Measurements from ENCODE around the gene HIP1. TPM values are rescaled to one million over a fixed set of nuclear protein-coding genes. Genes with fewer than 3 reads are reported as not detected.
"Not testable (repeated sequence)": the region's sequence is repeated elsewhere in the genome, so short reads cannot be mapped to it uniquely, and the experiment has no call there.

HIP1 gene
- polyA plus RNA-seq, 6 donors from 2014 or later: 2.5 to 7.8 (median 4.3) TPM

GRCh38 chr7:75635036-75635435 lies 103.7 kb downstream of the HIP1 start:
- peaks cover 13 to 36% (median 15%) of the 10 kb centered on the region in 3 donors for H3K4me1 Mint-ChIP-seq
- DNase-seq (no peak), ATAC-seq (ENCODE audit: low read depth in 2 of 2) (no peak)
- H3K27ac Mint-ChIP-seq: peak overlapping the region in 1 of 6 donors; percentile 24
- no peaks in the 10 kb centered on the region for H3K9me3 Mint-ChIP-seq
- H3K4me3 Mint-ChIP-seq: no peak overlapping the region
- H3K36me3 Mint-ChIP-seq: no peaks in the 10 kb centered on the region
- H3K27me3 Mint-ChIP-seq: no peaks in the 10 kb centered on the region

GRCh38 chr7:75632587-75632986 lies 106.2 kb downstream of the HIP1 start:
- H3K27me3 Mint-ChIP-seq; H3K4me3 Mint-ChIP-seq; DNase-seq; ATAC-seq (ENCODE audit: low read depth in 2 of 2); H3K36me3 Mint-ChIP-seq: not testable (repeated sequence)
- Mint-ChIP-seq H3K27ac (peak overlapping the region in 1 of 6 donors; percentile 84), H3K9me3 (peaks cover 0 to 11% (median 5%) of the 10 kb centered on the region in 7 donors), H3K4me1 (peaks cover 5 to 16% (median 5%) of the 10 kb centered on the region in 3 donors)

GRCh38 chr7:75631711-75632110 lies 107.0 kb downstream of the HIP1 start:
- Mint-ChIP-seq H3K4me3 (no peak overlapping the region), H3K4me1 (peaks cover 5 to 14% (median 5%) of the 10 kb centered on the region in 3 donors), H3K27ac (peak overlapping the region in 3 of 6 donors; percentile 16 to 57 (median 22)), H3K27me3 (no peaks in the 10 kb centered on the region), H3K36me3 (peaks cover 9 to 11% of the 10 kb centered on the region in 2 donors), H3K9me3 (peaks cover 0 to 19% (median 8%) of the 10 kb centered on the region in 7 donors)
- ATAC-seq (ENCODE audit: low read depth in 2 of 2) (no peak), DNase-seq (no peak)

GRCh38 chr7:75630549-75630948 lies 108.2 kb downstream of the HIP1 start:
- Mint-ChIP-seq H3K27ac (no peak overlapping the region), H3K4me1 (peaks cover 5 to 14% (median 5%) of the 10 kb centered on the region in 3 donors), H3K36me3 (peaks cover 9 to 11% of the 10 kb centered on the region in 2 donors), H3K27me3 (no peaks in the 10 kb centered on the region), H3K4me3 (no peak overlapping the region), H3K9me3 (peaks cover 0 to 30% (median 8%) of the 10 kb centered on the region in 7 donors)
- DNase-seq: no peak
- no peak for ATAC-seq (ENCODE audit: low read depth in 2 of 2)

- ATAC-seq (ENCODE audit: low read depth in 2 of 2): no peak
- H3K27me3 Mint-ChIP-seq: no peaks in the 10 kb centered on the region
- DNase-seq: no peak
- peaks cover 0 to 36% (median 8%) of the 10 kb centered on the region in 7 donors for H3K9me3 Mint-ChIP-seq
- H3K36me3 Mint-ChIP-seq: peaks cover 9 to 11% of the 10 kb centered on the region in 2 donors
- H3K27ac Mint-ChIP-seq: peak overlapping the region in 1 of 6 donors; percentile 21
- H3K4me1 Mint-ChIP-seq: peaks cover 11 to 14% (median 11%) of the 10 kb centered on the region in 3 donors
- H3K4me3 Mint-ChIP-seq: no peak overlapping the region
Measured at GRCh38 chr7:75629044-75629443, 109.7 kb downstream of the HIP1 start.

DNA sequence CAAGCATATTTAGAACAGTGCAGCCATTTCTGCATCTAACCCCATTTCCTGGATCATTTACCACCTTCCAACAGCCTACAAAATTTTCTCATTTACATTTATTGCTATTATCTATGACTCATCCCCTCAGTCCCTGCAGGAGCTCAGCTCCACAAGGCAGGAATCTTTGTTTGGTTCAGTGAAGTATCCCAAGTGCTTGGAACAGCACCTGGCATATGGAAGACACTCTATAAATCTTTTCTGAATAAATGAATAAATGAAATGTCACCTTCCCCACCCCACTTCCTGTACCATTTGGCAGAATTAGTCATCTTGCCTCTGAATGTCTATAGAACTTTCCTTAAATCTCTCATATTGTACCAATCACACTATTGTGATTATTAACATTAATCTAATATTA lies 110.7 kb downstream of the HIP1 start:
- Mint-ChIP-seq H3K9me3 (peaks cover 0 to 36% (median 8%) of the 10 kb centered on the region in 7 donors), H3K27me3 (no peaks in the 10 kb centered on the region), H3K4me3 (peak overlapping the region in 1 of 8 donors; percentile 43), H3K4me1 (peaks cover 16 to 21% (median 18%) of the 10 kb centered on the region in 3 donors), H3K36me3 (peaks cover 9 to 11% of the 10 kb centered on the region in 2 donors), H3K27ac (no peak overlapping the region)
- ATAC-seq (ENCODE audit: low read depth in 2 of 2) (no peak), DNase-seq (no peak)

GRCh38 chr7:75626954-75627353 lies 111.8 kb downstream of the HIP1 start:
- Mint-ChIP-seq H3K27ac (peak overlapping the region in 1 of 6 donors; percentile 65), H3K27me3 (no peaks in the 10 kb centered on the region), H3K36me3 (peaks cover 9 to 11% of the 10 kb centered on the region in 2 donors), H3K4me3 (no peak overlapping the region), H3K9me3 (peaks cover 0 to 36% (median 8%) of the 10 kb centered on the region in 7 donors), H3K4me1 (peaks cover 20 to 28% (median 26%) of the 10 kb centered on the region in 3 donors)
- DNase-seq (no peak), ATAC-seq (ENCODE audit: low read depth in 2 of 2) (no peak)

- Mint-ChIP-seq H3K9me3 (peaks cover 0 to 36% (median 13%) of the 10 kb centered on the region in 7 donors), H3K27me3 (no peaks in the 10 kb centered on the region), H3K36me3 (peaks cover 11 to 12% of the 10 kb centered on the region in 2 donors), H3K4me1 (peaks cover 23 to 34% (median 31%) of the 10 kb centered on the region in 3 donors), H3K27ac (peak overlapping the region in 1 of 6 donors; percentile 49), H3K4me3 (no peak overlapping the region)
- DNase-seq: no peak
- no peak for ATAC-seq (ENCODE audit: low read depth in 2 of 2)
Measured at GRCh38 chr7:75625868-75626267, 112.9 kb downstream of the HIP1 start.

DNA sequence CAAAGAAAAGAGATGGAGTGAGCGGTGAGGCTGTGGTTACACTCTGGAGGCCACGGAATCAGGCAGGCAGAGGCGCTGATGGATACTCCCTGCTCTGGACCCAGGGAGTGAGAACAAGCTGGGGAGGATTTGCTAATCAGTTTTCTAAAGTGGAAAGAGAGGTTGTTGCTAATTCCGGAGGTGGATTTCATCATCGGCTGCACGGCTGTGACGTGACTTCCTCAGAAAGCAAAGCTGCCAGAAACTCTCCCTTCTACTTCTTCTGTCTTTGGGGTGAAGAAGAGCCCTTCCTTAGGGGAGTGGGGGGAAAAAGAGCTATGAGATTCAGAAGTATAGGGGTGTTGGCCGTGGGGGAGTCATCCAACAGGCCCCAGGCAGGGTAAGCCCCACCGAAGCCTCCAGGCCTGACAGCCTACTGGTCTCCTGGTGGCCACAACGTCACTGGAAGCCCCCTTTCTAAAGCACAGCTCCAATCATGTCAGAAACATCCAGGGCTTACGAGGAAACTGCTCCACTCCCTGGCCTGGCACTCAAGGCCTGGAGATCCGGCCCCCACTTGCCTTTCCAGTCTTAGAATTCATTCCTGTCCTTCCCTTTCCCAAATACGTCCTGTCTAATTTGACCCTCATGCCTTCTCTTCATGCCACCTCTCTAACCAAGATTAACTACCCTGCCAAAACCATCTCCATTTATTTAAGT lies 114.5 kb downstream of the HIP1 start:
- DNase-seq: no peak
- Mint-ChIP-seq H3K9me3 (peaks cover 0 to 36% (median 13%) of the 10 kb centered on the region in 7 donors), H3K4me3 (peak overlapping the region in 4 of 8 donors; percentile 26 to 65 (median 36)), H3K36me3 (peaks cover 11 to 17% of the 10 kb centered on the region in 2 donors), H3K27ac (peak overlapping the region in 5 of 6 donors; percentile 9 to 95 (median 85)), H3K4me1 (peaks cover 33 to 50% (median 47%) of the 10 kb centered on the region in 3 donors), H3K27me3 (no peaks in the 10 kb centered on the region)
- ATAC-seq (ENCODE audit: low read depth in 2 of 2): no peak

DNA sequence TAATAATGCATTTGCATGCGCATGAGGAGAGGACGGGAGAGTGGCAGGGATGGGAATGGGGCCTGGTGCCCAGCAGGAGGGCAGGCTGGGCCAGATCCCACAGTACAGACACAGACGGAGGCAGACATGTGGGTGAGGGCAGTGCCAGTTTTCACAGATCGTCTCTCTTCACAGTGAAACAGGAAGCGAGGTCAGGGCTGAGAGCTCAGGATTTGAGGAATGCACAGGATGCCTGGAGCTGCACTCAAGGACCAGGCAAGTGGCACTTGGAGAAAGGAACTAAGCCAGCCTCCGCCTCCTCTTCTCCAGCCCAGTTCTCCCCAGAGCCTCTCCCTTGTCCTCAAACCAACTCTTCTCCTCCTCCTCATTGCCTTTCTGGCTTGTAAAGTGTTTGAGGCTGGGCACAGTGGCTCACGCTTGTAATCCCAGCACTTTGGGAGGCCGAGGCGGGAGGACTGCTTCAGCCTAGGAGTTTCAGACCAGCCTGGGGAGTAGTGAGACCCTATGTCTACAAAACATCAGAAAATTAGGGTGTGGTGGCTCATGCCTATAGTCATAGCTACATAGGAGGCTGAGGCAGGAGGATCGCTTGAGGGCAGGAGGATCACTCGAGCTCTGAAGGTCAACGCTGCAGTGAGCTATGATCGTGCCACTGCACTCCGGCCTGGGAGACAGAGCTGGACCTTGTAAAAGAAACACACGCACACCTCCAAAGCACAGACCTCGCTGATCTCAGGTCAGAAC lies 115.2 kb downstream of the HIP1 start:
- Mint-ChIP-seq H3K4me1 (peaks cover 38 to 58% (median 54%) of the 10 kb centered on the region in 3 donors), H3K36me3 (peaks cover 11 to 17% of the 10 kb centered on the region in 2 donors), H3K9me3 (peaks cover 0 to 34% (median 12%) of the 10 kb centered on the region in 7 donors), H3K4me3 (peak overlapping the region in 2 of 8 donors; percentile 34 to 45), H3K27ac (peak overlapping the region; percentile 9 to 88 (median 57)), H3K27me3 (no peaks in the 10 kb centered on the region)
- DNase-seq (no peak), ATAC-seq (ENCODE audit: low read depth in 2 of 2) (no peak)

DNA sequence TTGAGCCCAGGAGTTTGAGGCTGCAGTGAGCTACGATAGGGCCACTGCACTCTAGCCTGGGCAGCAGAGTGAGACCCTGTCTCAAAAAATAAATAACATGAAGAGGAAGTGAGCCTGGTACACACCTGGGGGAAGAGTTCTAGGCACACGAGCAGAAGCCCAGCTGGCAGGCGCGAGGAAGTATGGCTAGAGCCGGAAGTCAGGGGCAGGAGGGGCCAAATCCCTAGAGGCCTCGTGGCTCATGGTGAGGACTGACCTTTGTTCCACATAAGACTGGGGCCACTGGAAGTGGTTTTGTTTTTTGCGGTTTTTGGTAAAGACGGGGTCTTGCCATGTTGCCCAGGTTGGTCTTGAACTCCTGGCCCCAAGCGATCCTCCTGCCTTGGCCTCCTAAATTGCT lies 117.6 kb downstream of the HIP1 start:
- Mint-ChIP-seq H3K4me1 (peaks cover 45 to 82% (median 77%) of the 10 kb centered on the region in 3 donors), H3K4me3 (peak overlapping the region; percentile 23 to 88 (median 67)), H3K27ac (peak overlapping the region; percentile 63 to 93 (median 72)), H3K9me3 (peaks cover 0 to 12% (median 7%) of the 10 kb centered on the region in 7 donors), H3K27me3 (no peaks in the 10 kb centered on the region), H3K36me3 (peaks cover 0 to 8% of the 10 kb centered on the region in 2 donors)
- peak; percentile 53 for DNase-seq
- peak; percentile 12 to 45 for ATAC-seq (ENCODE audit: low read depth in 2 of 2)

GRCh38 chr7:75619636-75620035 lies 119.1 kb downstream of the HIP1 start:
- no peak for ATAC-seq (ENCODE audit: low read depth in 2 of 2)

GRCh38 chr7:75617634-75618234 lies 121.0 kb downstream of the HIP1 start:
- Mint-ChIP-seq H3K27ac (peak overlapping the region; percentile 62 to 94 (median 88)), H3K4me3 (peak overlapping the region; percentile 50 to 92 (median 84)), H3K9me3 (peaks cover 0 to 10% (median 3%) of the 10 kb centered on the region in 7 donors), H3K36me3 (peaks cover 0 to 8% of the 10 kb centered on the region in 2 donors), H3K4me1 (peaks cover 34 to 68% (median 68%) of the 10 kb centered on the region in 3 donors), H3K27me3 (no peaks in the 10 kb centered on the region)
- DNase-seq (peak; percentile 72), ATAC-seq (ENCODE audit: low read depth in 2 of 2) (peak; percentile 79 to 88)

More at GRCh38 chr7:75619636-75620035, 119.1 kb downstream of the HIP1 start:
- H3K36me3 Mint-ChIP-seq: peaks cover 0 to 8% of the 10 kb centered on the region in 2 donors
- DNase-seq: no peak
- peaks cover 43 to 81% (median 77%) of the 10 kb centered on the region in 3 donors for H3K4me1 Mint-ChIP-seq
- peaks cover 0 to 10% (median 3%) of the 10 kb centered on the region in 7 donors for H3K9me3 Mint-ChIP-seq
- H3K27ac Mint-ChIP-seq: peak overlapping the region in 5 of 6 donors; percentile 40 to 94 (median 80)
- H3K27me3 Mint-ChIP-seq: no peaks in the 10 kb centered on the region
- peak overlapping the region in 7 of 8 donors; percentile 55 to 90 (median 83) for H3K4me3 Mint-ChIP-seq
